ENCODE data around the gene SSMEM1. TPM values are rescaled to one million over a fixed set of nuclear protein-coding genes. Genes with fewer than 3 reads are reported as not detected.
A peak's percentile ranks its signal among the peaks of the same experiment; 100 is the strongest.
"Not testable (repeated sequence)": the region's sequence is repeated elsewhere in the genome, so short reads cannot be mapped to it uniquely, and the experiment has no call there.

SSMEM1 gene
- total and polyA plus RNA-seq, 2 experiments from 2014 or later, result not detected

- peaks cover 21% of the 10 kb centered on the region for H3K4me1 ChIP-seq (ENCODE audit: insufficient read depth)
- H3K79me2 ChIP-seq, result no peaks in the 10 kb centered on the region
- no peaks in the 10 kb centered on the region for H3K9me2 ChIP-seq (replicated peaks; ENCODE audit: insufficient read depth)
- no peak overlapping the region for H2AFZ ChIP-seq
- H4K20me1 ChIP-seq (ENCODE audit: insufficient read depth, poor library complexity, severe bottlenecking), result no peaks in the 10 kb centered on the region
- no peaks in the 10 kb centered on the region for H3K27me3 ChIP-seq
- peak overlapping the region; percentile 26 for H3K4me2 ChIP-seq
- H3K36me3 ChIP-seq (replicated peaks; ENCODE audit: insufficient read depth, low read depth), result no peaks in the 10 kb centered on the region
- DNase-seq (ENCODE audit: low spot score), result no peak
- no peak overlapping the region for H3K4me3 ChIP-seq
- no peaks in the 10 kb centered on the region for H3K9me3 ChIP-seq (ENCODE audit: low read depth)
- WGBS (ENCODE audit: low lambda C conversion rate, missing lambda C conversion rate), result 10% methylated on average over 1 of the region's 1 CpG
- H3K27ac ChIP-seq, result peak overlapping the region; percentile 91
- TF ChIP-seq, protein P1, sequence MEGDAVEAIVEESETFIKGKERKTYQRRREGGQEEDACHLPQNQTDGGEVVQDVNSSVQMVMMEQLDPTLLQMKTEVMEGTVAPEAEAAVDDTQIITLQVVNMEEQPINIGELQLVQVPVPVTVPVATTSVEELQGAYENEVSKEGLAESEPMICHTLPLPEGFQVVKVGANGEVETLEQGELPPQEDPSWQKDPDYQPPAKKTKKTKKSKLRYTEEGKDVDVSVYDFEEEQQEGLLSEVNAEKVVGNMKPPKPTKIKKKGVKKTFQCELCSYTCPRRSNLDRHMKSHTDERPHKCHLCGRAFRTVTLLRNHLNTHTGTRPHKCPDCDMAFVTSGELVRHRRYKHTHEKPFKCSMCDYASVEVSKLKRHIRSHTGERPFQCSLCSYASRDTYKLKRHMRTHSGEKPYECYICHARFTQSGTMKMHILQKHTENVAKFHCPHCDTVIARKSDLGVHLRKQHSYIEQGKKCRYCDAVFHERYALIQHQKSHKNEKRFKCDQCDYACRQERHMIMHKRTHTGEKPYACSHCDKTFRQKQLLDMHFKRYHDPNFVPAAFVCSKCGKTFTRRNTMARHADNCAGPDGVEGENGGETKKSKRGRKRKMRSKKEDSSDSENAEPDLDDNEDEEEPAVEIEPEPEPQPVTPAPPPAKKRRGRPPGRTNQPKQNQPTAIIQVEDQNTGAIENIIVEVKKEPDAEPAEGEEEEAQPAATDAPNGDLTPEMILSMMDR (IDR thresholded peaks at IDR 0.05; ENCODE audit: poor library complexity), result no peak
Measured at GRCh38 chr7:130227883-130228575, 20.4 kb downstream of the SSMEM1 start.

- no peaks in the 10 kb centered on the region for H4K20me1 ChIP-seq (ENCODE audit: insufficient read depth, poor library complexity, severe bottlenecking)
- no peaks in the 10 kb centered on the region for H3K27me3 ChIP-seq
- H3K36me3 ChIP-seq (replicated peaks; ENCODE audit: insufficient read depth, low read depth), result no peaks in the 10 kb centered on the region
- DNase-seq (ENCODE audit: low spot score), result no peak
- H3K4me2 ChIP-seq, result no peak overlapping the region
- peak overlapping the region; percentile 91 for H3K27ac ChIP-seq
- H3K4me1 ChIP-seq (ENCODE audit: insufficient read depth), result peaks cover 21% of the 10 kb centered on the region
- H3K79me2 ChIP-seq, result no peaks in the 10 kb centered on the region
- WGBS (ENCODE audit: low lambda C conversion rate, missing lambda C conversion rate), result 60% methylated on average over 7 of the region's 7 CpGs
- H3K9me2 ChIP-seq (replicated peaks; ENCODE audit: insufficient read depth), result no peaks in the 10 kb centered on the region
- no peaks in the 10 kb centered on the region for H3K9me3 ChIP-seq (ENCODE audit: low read depth)
- no peak overlapping the region for H3K4me3 ChIP-seq
- H2AFZ ChIP-seq, result peak overlapping the region; percentile 36
- TF ChIP-seq, protein P1 (IDR thresholded peaks at IDR 0.05; ENCODE audit: poor library complexity), result no peak
- TF ChIP-seq EZH2phosphoT487 (IDR thresholded peaks at IDR 0.05; ENCODE audit: low read depth, severe bottlenecking, unreplicated experiment) (no peak), EZH2 (IDR thresholded peaks at IDR 0.05; ENCODE audit: borderline replicate concordance) (no peak)
Measured at GRCh38 chr7:130228840-130229502, 21.3 kb downstream of the SSMEM1 start.

- H3K9me3 ChIP-seq (ENCODE audit: low read depth); H3K36me3 ChIP-seq (replicated peaks; ENCODE audit: insufficient read depth, low read depth); H3K4me2 ChIP-seq; H4K20me1 ChIP-seq (ENCODE audit: insufficient read depth, poor library complexity, severe bottlenecking); H3K27ac ChIP-seq; H3K4me3 ChIP-seq; H3K79me2 ChIP-seq; DNase-seq (ENCODE audit: low spot score); H2AFZ ChIP-seq; H3K27me3 ChIP-seq; H3K9me2 ChIP-seq (replicated peaks; ENCODE audit: insufficient read depth): not testable (repeated sequence)
- H3K4me1 ChIP-seq (ENCODE audit: insufficient read depth), result peaks cover 21% of the 10 kb centered on the region
- WGBS (ENCODE audit: low lambda C conversion rate, missing lambda C conversion rate), result 96% methylated on average over 25 of the region's 28 CpGs
Measured at GRCh38 chr7:130229981-130230380, 22.3 kb downstream of the SSMEM1 start.

DNA sequence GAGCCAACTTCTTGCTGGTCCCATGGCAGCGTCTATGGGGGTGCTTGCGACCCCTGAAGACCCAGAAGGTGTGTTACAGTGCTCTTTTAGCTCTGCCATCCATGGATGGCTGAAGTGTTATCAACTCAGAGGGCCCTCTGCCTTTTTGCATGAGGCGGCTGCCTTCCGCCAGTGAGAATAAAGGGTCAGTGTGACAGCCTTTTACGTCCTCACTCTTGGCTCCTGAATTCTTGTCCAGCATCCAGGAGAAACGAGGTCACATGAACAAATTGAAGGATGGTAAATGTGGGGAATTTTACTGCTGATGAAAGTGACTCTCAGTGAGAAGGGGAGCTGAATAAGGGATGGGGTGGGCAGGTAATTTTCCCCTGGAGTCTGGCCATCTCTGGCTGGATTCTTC lies 24.1 kb downstream of the SSMEM1 start:
- H3K27me3 ChIP-seq, result no peaks in the 10 kb centered on the region
- peaks cover 21% of the 10 kb centered on the region for H3K4me1 ChIP-seq (ENCODE audit: insufficient read depth)
- TF ChIP-seq, protein P1 (IDR thresholded peaks at IDR 0.05; ENCODE audit: poor library complexity), result no peak
- no peak for TF ChIP-seq EZH2 (IDR thresholded peaks at IDR 0.05; ENCODE audit: borderline replicate concordance)
- no peak for TF ChIP-seq EZH2phosphoT487 (IDR thresholded peaks at IDR 0.05; ENCODE audit: low read depth, severe bottlenecking, unreplicated experiment)
- no peaks in the 10 kb centered on the region for H3K9me2 ChIP-seq (replicated peaks; ENCODE audit: insufficient read depth)
- no peak overlapping the region for H3K27ac ChIP-seq
- no peaks in the 10 kb centered on the region for H3K36me3 ChIP-seq (replicated peaks; ENCODE audit: insufficient read depth, low read depth)
- DNase-seq (ENCODE audit: low spot score), result no peak
- no peak overlapping the region for H2AFZ ChIP-seq
- no peaks in the 10 kb centered on the region for H3K79me2 ChIP-seq
- no peaks in the 10 kb centered on the region for H3K9me3 ChIP-seq (ENCODE audit: low read depth)
- H4K20me1 ChIP-seq (ENCODE audit: insufficient read depth, poor library complexity, severe bottlenecking), result no peaks in the 10 kb centered on the region
- WGBS (ENCODE audit: low lambda C conversion rate, missing lambda C conversion rate), result 89% methylated on average over 6 of the region's 6 CpGs
- no peak overlapping the region for H3K4me2 ChIP-seq
- no peak overlapping the region for H3K4me3 ChIP-seq
